AG08396 (cell line): Measurements from ENCODE around the gene PLCB2.

Source experiments
- DNase-seq: peaks from one replicate; pipeline ENCODE4 v3.0.0; 2012; ENCODE audit warnings: low spot score, mixed read lengths

The PLCB2 gene

DNA sequence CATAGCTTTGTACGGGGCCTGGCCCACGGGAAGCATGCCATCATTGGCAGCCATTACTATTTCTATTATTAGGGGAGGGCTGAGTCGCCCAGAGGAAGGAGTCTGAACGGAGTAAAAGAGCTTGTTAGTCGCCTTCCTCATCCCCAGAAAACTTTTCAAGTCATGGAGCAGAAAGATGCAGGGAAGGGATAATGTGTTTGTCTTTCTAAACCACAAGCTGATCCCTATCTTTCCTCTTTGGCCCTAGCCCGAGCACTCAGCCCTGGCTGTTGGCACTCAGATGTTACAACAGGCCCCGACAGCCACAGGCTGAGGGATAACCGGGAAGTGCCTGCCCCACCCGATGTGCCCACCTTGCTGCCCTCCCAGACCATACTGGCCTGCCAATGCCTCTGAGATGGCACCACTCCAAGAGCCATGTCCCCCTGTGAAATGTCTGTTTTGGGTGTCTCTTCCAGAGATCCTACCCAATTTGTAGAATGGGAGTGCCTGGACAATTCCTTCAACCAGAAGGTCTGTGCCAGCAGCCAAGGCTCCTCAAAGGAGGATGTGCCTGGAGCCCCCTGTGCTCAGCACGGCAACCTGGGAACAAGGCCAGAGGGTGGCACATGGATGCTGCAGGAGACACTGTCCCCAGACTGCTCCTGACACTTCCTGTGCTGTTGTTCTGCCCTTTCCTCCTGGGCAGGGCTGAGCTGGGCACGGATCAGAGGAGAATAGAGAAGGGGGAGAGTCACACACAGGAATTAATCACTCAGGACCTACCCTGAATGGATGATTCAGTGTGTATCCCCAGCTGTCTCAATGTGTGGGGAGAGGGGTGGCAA is 58.0 kb downstream of the PLCB2 start:
- DNase-seq, result no peak

- DNase-seq, result no peak
Measured at GRCh38 chr15:40248006-40248783, 59.5 kb downstream of the PLCB2 start.

DNA sequence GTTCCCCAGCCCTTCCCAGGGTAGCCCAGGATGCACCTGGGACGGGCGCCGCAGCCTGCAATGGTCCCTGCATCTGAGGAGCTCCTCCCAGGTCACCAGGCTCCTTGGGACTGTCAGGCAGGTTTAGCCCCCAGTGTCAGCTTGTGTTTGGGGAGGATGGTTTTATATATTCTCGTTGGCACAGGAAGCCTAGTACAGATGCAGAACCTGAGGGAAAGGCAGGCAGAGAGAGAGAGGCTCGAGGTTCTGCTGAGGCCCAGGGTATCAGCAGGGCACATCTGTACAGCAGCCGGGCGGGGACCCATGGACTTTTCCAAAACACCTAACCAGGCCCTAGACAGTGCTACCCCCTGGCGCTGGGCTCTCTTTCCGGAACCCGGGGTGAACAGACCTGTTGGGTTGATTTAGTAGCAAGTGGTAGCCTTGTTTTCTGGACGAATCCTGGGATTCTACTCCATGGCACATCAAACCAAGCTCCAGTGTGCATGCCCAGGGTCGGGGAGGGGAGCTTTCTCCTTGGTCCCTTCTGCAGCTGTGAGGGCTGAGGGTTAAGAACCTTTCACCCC is 60.2 kb downstream of the PLCB2 start:
- no peak for DNase-seq

- no peak for DNase-seq
Measured at GRCh38 chr15:40246496-40247280, 61.0 kb downstream of the PLCB2 start.

DNA sequence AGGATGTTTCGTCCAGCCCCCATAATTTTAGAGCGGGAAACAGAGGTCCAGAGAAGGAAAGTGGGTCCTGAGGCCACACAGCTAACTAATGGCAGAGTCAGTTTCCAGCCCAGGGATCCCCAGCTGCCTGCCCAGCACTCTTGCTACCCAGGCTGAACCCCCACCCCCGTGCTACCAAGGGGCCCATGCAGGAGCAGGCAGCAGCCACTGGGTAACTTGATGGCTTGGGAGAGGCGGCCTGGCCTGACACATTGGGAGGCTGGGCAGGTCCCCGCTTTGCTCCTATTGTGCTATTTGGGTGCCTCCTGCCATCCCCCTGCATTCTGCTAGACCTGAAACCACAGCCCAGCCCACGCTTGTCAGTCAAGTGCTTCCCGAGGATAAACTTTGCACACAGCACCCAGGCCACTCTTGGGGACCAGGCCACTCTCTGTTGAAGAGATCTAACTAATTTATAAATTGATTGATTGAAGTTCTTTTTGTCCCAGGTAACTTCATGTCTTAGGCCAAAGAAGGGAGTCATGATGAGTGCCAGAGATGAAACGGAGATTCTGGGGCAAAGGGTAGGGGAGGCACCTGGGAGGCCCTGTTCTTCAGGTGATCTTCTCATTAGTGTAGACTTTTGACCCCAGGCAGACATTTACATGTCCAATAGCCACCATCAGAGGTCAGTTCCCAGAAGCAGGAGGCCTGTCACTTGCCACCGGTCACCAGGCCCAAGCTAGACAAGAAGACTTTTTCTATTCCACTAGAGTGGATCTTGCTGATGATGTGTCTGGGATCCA is 61.9 kb downstream of the PLCB2 start:
- no peak for DNase-seq

DNA sequence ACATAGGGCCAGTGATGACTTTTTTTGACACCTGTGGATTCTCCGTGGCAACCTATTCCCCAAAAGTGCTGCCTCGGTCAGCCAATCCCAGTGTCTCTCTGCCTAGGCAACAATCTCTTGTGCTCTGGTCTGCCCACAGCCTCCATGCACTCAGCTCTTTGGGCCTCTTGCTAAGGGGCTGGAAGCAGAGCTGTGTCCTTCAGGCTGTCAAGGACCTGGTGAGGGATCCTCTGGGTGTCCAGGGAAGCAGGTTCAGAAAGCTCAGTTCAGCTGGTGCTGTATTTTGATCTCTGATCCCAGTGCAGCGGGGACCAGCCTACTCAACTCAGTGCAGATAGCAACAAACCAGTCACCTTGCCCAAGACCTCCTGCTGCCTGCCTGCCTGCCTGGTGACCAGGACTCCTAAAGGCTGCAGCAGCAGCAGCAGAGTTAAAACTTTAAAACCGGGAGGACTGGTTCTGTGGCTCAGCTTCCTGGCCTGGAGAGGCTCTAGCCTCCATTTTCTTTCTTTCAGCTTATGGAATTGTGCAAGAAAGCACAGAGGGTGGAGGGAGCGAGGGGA is 62.7 kb downstream of the PLCB2 start:
- DNase-seq, result no peak

- no peak for DNase-seq
Measured at GRCh38 chr15:40243126-40243810, 64.5 kb downstream of the PLCB2 start.

GRCh38 chr15:40242601-40243000 is 65.1 kb downstream of the PLCB2 start:
- DNase-seq, result no peak

- no peak for DNase-seq
Measured at GRCh38 chr15:40242213-40242599, 65.5 kb downstream of the PLCB2 start.

DNA sequence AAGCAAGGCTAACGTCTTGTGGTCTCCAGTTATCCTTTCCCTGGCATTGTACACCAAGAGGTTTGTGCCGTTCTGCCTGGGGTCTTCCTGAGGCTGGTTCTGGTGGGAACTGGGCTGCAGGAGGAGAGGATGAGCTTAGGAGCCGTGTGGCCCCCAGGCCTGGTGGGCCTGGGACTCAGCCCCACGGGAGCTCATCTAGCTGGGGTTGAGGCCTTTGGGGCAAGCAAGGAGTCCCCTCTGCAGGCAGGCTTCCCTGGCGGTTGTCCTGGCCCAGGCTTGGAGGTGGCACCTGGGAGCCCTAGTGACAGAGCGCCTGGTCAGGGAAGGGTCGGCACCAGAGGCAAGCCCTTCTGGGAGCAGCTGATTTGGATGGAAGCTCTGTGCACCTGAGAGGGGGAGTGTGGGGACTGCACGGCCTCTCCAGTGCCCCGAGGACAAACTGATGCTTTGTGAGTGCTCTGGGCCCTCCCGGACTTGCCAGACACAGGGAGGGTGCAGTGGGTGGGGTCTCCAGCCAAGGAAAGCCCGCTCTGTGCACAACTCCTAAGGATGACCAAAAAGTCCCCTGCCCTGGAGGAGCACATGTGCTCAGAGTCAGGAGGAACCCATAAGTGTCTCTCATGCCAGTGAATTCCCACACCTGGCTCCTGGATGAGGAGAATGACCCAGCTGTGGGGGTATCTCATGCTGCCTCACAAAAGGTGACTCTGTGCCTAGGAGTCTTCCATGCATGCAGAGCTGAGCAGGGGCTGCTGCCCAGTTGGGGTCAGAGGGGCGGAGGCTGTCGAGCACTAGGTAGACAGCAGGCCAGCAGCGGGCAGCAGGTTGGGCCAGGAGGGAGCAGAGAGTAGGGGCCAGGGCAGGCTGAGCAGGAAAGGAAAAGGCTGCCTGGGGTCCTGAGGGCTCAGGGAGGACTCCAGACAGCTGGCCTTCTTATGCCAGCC is 66.2 kb downstream of the PLCB2 start:
- no peak for DNase-seq

DNA sequence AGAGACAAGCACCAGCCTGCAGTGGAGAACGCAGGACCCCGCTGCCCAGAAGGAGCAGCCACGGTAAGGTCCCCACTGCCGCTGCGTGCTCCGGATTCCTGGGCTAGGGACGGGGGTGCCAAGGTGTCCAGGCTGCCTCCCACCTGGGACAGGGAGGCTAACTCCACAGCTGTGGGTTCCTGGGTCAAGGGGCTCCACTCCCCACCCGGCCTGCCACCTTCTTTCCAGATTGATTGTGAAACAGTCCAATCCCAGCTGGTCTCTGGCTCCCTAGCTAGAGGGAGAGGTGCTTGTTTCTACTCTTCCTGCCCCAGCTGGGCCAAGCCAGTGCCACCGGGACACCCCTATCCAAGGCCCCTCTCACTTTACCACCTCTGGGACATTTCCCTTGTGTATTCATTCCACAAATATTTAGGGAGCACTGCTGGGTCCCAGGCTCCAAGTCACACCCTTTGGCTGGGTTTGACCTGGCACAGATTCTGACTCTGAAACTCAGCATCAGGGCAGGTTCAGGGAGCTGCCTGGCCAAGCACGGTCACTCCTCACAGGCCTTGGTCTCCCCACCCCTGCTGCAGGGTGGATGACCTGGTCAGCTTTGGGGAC is 67.0 kb downstream of the PLCB2 start:
- no peak for DNase-seq

DNA sequence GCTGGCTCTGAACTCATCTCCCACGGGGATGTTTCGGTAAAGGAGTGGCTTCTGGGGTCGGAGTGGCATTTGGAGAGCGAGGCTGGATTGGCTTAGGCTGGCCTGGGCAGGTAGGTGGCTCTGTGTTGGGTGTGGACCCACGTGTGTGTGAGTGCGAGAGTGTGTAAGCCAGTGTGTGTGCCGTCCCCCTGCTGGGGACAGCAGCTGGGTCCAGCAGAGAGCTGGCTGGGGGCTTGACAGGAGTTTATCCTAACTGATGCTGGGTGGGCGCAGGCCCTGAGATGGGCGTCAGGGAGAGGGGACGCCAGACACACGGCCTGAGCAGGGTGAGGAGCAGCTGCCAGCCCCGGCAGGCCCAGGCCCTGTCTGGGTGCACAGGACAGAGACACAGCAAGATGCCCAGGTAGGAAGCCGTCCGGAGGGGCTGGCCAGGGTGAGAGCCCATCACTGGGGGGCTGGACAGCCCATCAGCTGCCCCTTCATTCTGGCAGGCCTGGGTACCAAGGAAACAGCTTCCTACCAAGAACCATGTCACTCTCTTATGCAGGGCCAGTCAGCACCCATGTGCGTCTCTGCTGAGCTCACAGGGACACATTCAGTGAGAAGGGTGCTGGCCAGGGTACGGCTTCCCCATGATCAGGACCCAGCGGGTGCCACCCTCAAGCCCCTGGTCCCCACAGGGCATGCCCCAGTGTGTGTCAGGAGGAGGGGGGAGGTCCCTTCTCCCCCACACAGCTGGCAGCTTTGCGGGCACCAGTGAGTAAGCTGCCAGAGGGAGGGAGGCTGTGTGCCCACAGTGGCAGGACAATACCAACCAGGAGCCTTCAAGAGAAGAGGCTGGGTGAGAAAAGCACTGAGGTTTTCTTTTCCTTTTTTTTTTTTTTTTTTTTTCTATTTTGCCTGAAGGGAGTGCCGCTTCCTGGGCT is 67.8 kb downstream of the PLCB2 start:
- no peak for DNase-seq

GRCh38 chr15:40239404-40239692 is 68.4 kb downstream of the PLCB2 start:
- no peak for DNase-seq

- DNase-seq, result peak; percentile 85
Measured at GRCh38 chr15:40238532-40239403, 69.0 kb downstream of the PLCB2 start, which contains the start of gene PAK6. Gene PAK6, plus strand, starts transcription at chr15:40239063. Its CDS starts 25,723 bp downstream, at chr15:40264786.
